HepG2 (cell line): ENCODE measurements around the gene HLA-DOA. TPM values are rescaled to one million over a fixed set of nuclear protein-coding genes. Genes with fewer than 3 reads are reported as not detected.

ENCODE experiments used
- ATAC-seq: fragments of 200-7000 bp; cut with Tn5 transposase; 3 replicates; pipeline ENCODE4 v1.9.1; 2020; ENCODE audit warnings: mild to moderate bottlenecking, moderate library complexity
- BruUV-seq: library from RNA; stranded (reverse); fragments of 400-500 nt; replicated peaks from 2 replicates; lab custom pipeline; 2021; lab: Mats Ljungman, UMichigan
- CTCF ChIA-PET: fragments of 300-600 bp; formaldehyde crosslinking; extraction: SDS; loops from one replicate; lab custom pipeline; 2021; ENCODE audit warnings: low total read pairs, inconsistent platforms, low intra/inter-chr PET ratio; lab: Yijun Ruan, JAX
- POLR2A ChIA-PET: fragments of 350-600 bp; sonication (Branson Sonifier 250); formaldehyde crosslinking; loops from one replicate; lab custom pipeline; 2020; ENCODE audit warnings: antibody characterized with exemption, inconsistent platforms; lab: Yijun Ruan, JAX
- DNase-seq: peaks from one replicate; pipeline ENCODE4 v3.0.0-alpha.2; 2015; ENCODE audit warnings: low spot score
- FAIRE-seq: peaks from 3 replicates; lab custom pipeline; 2011; peaks lifted over from hg19 to GRCh38; lab: Jason Lieb, UNC
- H2AFZ ChIP-seq: one replicate; pipeline ENCODE4 v1.6.1; 2011; ENCODE audit warnings: low read length, inconsistent platforms
- H3K27ac ChIP-seq: fragments of 300-600 bp; 3 replicates; pipeline ENCODE4 v1.8.0; 2011; ENCODE audit warnings: mixed run types, mild to moderate bottlenecking, mixed read lengths, low read length, inconsistent platforms; ENCODE audit not compliant: insufficient read depth; ENCODE audit errors: extremely low read length
- H3K27me3 ChIP-seq, 2 experiments: fragments of 200-600 bp in 1 of 2; 2 replicates in 1 of 2; 3 replicates in 1 of 2; pipeline versions ENCODE4 v1.6.0 to v1.8.0; 2011; ENCODE audit warnings: low read length in 2 of 2, mild to moderate bottlenecking in 2 of 2, moderate library complexity in 2 of 2, inconsistent platforms in 1 of 2; ENCODE audit not compliant: insufficient read depth in 2 of 2, control insufficient read depth in 1 of 2
- H3K36me3 ChIP-seq, 2 experiments: fragments of 200-600 bp in 1 of 2; replicated peaks in 1 of 2; 2 replicates in 1 of 2; 3 replicates in 1 of 2; pipeline versions ENCODE4 v1.5.1 to v1.8.0; 2011; ENCODE audit warnings: low read length in 2 of 2, inconsistent platforms in 1 of 2; ENCODE audit not compliant: insufficient read depth in 2 of 2, control insufficient read depth in 1 of 2
- H3K4me1 ChIP-seq: 2 replicates; pipeline ENCODE4 v1.5.1; 2012; ENCODE audit warnings: low read length, inconsistent platforms; ENCODE audit not compliant: insufficient read depth
- H3K4me2 ChIP-seq: 2 replicates; pipeline ENCODE4 v1.6.0; 2011; ENCODE audit warnings: low read depth, low read length, inconsistent platforms
- H3K4me3 ChIP-seq, 3 experiments: fragments of 200-600 bp in 1 of 3; sonication (generic), shearing (Covaris generic) in 1 of 3; replicated peaks in 1 of 3; 2 replicates each; pipeline ENCODE4 v1.5.1; 2011 to 2016; ENCODE audit warnings: low read length in 3 of 3, inconsistent platforms in 2 of 3, low read depth in 2 of 3, mild to moderate bottlenecking in 2 of 3, control low read depth in 1 of 3, mixed read lengths in 1 of 3; ENCODE audit not compliant: insufficient read depth in 1 of 3
- H3K79me2 ChIP-seq: one replicate; pipeline ENCODE4 v1.6.1; 2011; ENCODE audit warnings: low read length, inconsistent platforms; ENCODE audit not compliant: insufficient read depth
- H3K9ac ChIP-seq: 2 replicates; pipeline ENCODE4 v1.6.0; 2011; ENCODE audit warnings: mild to moderate bottlenecking, low read depth, low read length, inconsistent platforms; ENCODE audit not compliant: insufficient read depth
- H3K9me3 ChIP-seq: 2 replicates; pipeline ENCODE4 v1.5.1; 2012; ENCODE audit warnings: mild to moderate bottlenecking, low read length
- H4K20me1 ChIP-seq: 2 replicates; pipeline ENCODE4 v1.6.0; 2011; ENCODE audit warnings: inconsistent platforms, mild to moderate bottlenecking, low read length, moderate library complexity; ENCODE audit not compliant: insufficient read depth
- AGO1 ChIP-seq: fragments of 200-400 bp; formaldehyde crosslinking; IDR thresholded peaks from 2 replicates; pipeline ENCODE4 v1.6.1; 2017; ENCODE audit warnings: mild to moderate bottlenecking, low read depth, low read length, moderate library complexity; ENCODE audit not compliant: poor library complexity, severe bottlenecking
- CCAR2 ChIP-seq: fragments of 200-400 bp; formaldehyde crosslinking; optimal IDR thresholded peaks from 2 replicates; pipeline ENCODE3; 2018; ENCODE audit warnings: low read depth, mild to moderate bottlenecking, low read length, moderate library complexity
- ETV6 ChIP-seq: sonication (generic); formaldehyde crosslinking; conservative IDR thresholded peaks from 2 replicates; pipeline ENCODE4 v1.4.0; 2020; ENCODE audit warnings: missing genetic modification reagents
- KLF13 ChIP-seq: sonication (generic); formaldehyde crosslinking; IDR thresholded peaks from 2 replicates; pipeline ENCODE4 v1.4.0; 2020; ENCODE audit warnings: mild to moderate bottlenecking, missing genetic modification reagents
- SIN3A ChIP-seq: IDR thresholded peaks from 2 replicates; pipeline ENCODE4 v1.6.1; 2011; ENCODE audit warnings: low read depth, mild to moderate bottlenecking, control low read depth, low read length, borderline replicate concordance
- SOX6 ChIP-seq, 2 experiments: fragments of 450-650 bp in 1 of 2; sonication (generic) in 1 of 2; formaldehyde crosslinking in 1 of 2; IDR thresholded peaks; 2 replicates each; pipeline versions ENCODE4 v1.4.0 to v1.6.1; 2017 to 2020; ENCODE audit warnings: antibody characterized with exemption in 1 of 2, mild to moderate bottlenecking in 1 of 2, missing genetic modification reagents in 1 of 2
- SRF ChIP-seq: IDR thresholded peaks from 2 replicates; pipeline ENCODE4 v1.6.1; 2011; ENCODE audit warnings: mild to moderate bottlenecking, low read depth, low read length, moderate library complexity
- ZFAT ChIP-seq: sonication (generic); formaldehyde crosslinking; conservative IDR thresholded peaks from 2 replicates; pipeline ENCODE4 v1.8.1; 2023; ENCODE audit warnings: missing genetic modification reagents, inconsistent platforms
- ZFP1 ChIP-seq: IDR thresholded peaks from 2 replicates; pipeline ENCODE4 v1.6.1; 2016
- ZNF766 ChIP-seq: sonication (generic); formaldehyde crosslinking; IDR thresholded peaks from 2 replicates; pipeline ENCODE4 v1.5.0; 2020; ENCODE audit warnings: missing genetic modification reagents, borderline replicate concordance
- WGBS: methylation state at CpG from one replicate; pipeline ENCODE4 v1.1.6; 2017; ENCODE audit warnings: low lambda C conversion rate; 5-methylcytosine and 5-hydroxymethylcytosine counted together
- in situ Hi-C: cut with HindIII; loops from 2 replicates; pipeline ENCODE4 v1.10.0; 2017; ENCODE audit warnings: low pct_unique_long_range_greater_than_20kb; ENCODE audit not compliant: extremely low pct_ligation_motif_present
- intact Hi-C: fragments of 100-400 bp; cut with micrococcal nuclease; formaldehyde crosslinking; loops from one replicate; pipeline ENCODE4 v1.10.0; 2022; ENCODE audit not compliant: unreplicated experiment
- polyA plus RNA-seq, 8 experiments: library from polyadenylated mRNA; depleted of rRNA in 3 of 8; stranded (reverse) in 7 of 8; unstranded in 1 of 8; fragments of >200 nt; fragmentation: Illumina TruSeq in 4 of 8; extraction: Trizol in 4 of 8; gene quantifications; 2 replicates each; pipeline versions ENCODE4 v1.2.1 to v1.2.3, GENCODE V29; 2011 to 2016; ENCODE audit warnings: low read depth in 4 of 8, missing spikeins in 1 of 8, mixed read lengths in 1 of 8; ENCODE audit not compliant: insufficient read depth in 1 of 8
- total RNA-seq, 5 experiments: library from RNA; depleted of rRNA; stranded (reverse); fragments of >200 nt; fragmentation: Illumina TruSeq; extraction: Trizol; gene quantifications; 2 replicates each; pipeline ENCODE4 v1.2.3, GENCODE V29; 2016; ENCODE audit warnings: low read depth in 1 of 5
- TF ChIP-seq, protein P1 (sequence below): sonication (generic); formaldehyde crosslinking; IDR thresholded peaks from 2 replicates; pipeline ENCODE4 v1.8.1; 2023; ENCODE audit warnings: mild to moderate bottlenecking, moderate library complexity, missing genetic modification reagents

HLA-DOA gene
- total and polyA plus RNA-seq, 2 of the 13 experiments (the other 11 are each of a cell fraction or from before 2014, with no cell fraction given) = 0.03 to 0.09 TPM

DNA sequence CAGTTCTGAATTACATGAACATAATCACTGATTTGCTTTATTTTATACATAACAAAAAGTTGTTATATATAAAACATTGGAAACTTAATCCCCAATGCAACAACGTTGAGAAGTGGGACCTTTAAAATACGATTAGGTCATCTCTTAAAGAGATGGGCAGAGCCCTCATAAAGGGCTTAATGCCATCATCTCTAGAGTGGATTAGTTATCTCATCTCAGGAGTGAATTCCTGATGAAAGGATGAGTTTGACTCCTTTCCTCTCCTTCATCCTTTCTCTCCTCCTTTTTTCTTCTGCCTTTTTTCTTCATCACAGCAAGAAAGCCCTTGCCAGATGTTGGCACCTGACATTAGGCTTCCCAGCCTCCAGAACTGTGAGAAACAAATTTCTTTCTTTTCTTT, 13.9 kb downstream of the HLA-DOA start:
- Histone ChIP-seq H3K27me3 (peaks cover 0 to 15% of the 10 kb centered on the region in 2 experiments; a peak in 3 of 5 replicates), H2AFZ (no peak overlapping the region), H3K4me3 (no peak overlapping the region), H3K79me2 (no peaks in the 10 kb centered on the region), H3K9ac (no peak overlapping the region), H3K4me1 (no peaks in the 10 kb centered on the region), H3K4me2 (no peak overlapping the region), H3K9me3 (no peaks in the 10 kb centered on the region), H3K27ac (no peak overlapping the region), H3K36me3 (no peaks in the 10 kb centered on the region), H4K20me1 (no peaks in the 10 kb centered on the region)
- POLR2A ChIA-PET = no interaction called here
- TF ChIP-seq KLF13 (CRISPR knock-in tag) = no peak
- no peak for TF ChIP-seq ZNF766
- no peak for TF ChIP-seq CCAR2
- TF ChIP-seq, protein P1, sequence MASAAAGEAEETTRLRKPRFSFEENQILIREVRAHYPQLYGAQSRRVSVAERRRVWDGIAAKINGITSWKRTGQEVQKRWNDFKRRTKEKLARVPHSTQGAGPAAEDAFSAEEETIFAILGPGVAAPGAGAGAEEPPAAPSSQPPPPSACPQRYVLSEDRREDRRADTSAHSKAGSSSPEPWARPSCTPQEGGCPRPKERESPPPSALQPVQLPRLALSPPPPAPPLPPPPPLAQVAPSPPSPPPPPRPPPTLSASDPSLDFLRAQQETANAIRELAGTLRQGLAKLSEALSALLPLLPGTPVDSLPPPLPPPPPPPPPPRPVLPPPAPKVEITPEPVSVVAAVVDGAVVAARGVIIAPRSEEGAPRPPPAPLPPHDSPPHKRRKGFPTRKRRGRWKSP (CRISPR knock-in tag) = no peak
- no peak for TF ChIP-seq ZFP1 (CRISPR knock-in tag)
- TF ChIP-seq ZFAT (CRISPR knock-in tag) = no peak
- no peak for TF ChIP-seq SOX6 (IDR thresholded peaks at IDR 0.05)
- TF ChIP-seq SOX6 (CRISPR knock-in tag; IDR thresholded peaks at IDR 0.05) = no peak
- TF ChIP-seq SRF = no peak
- TF ChIP-seq AGO1 = no peak
- no peak for TF ChIP-seq SIN3A
- TF ChIP-seq ETV6 (CRISPR knock-in tag) = no peak
- BruUV-seq = no TSS peak
- intact Hi-C loops (no loop called here), in situ Hi-C loops (no loop called here)
- CTCF ChIA-PET = no interaction called here
- no peak for ATAC-seq
- no peak for FAIRE-seq
- WGBS = 0% methylated on average over 2 of the region's 2 CpGs
- no peak for DNase-seq
